ENCODE measurements around the gene FBXL3.

The FBXL3 gene

GRCh38 chr13:77026861-77027621 lies at the start of gene FBXL3:
FBXL3 (minus strand) TSS chr13:77027159; CDS start chr13:77021860, 5,299 bp downstream.
- peak; percentile 88 to 97 for DNase-seq

- DNase-seq, result no peak
Measured at GRCh38 chr13:77067519-77067918, 40.6 kb upstream of the FBXL3 start.

GRCh38 chr13:77065461-77066147 lies 38.6 kb upstream of the FBXL3 start:
- DNase-seq, result peak; percentile 40 to 51

- DNase-seq, result peak in 1 of 2 donors; percentile 31
Measured at GRCh38 chr13:77062097-77062496, 35.1 kb upstream of the FBXL3 start.

GRCh38 chr13:77061362-77061761 lies 34.4 kb upstream of the FBXL3 start:
- DNase-seq, result no peak

- DNase-seq, result no peak
Measured at GRCh38 chr13:77056886-77057285, 29.9 kb upstream of the FBXL3 start.

GRCh38 chr13:77056382-77056781 lies 29.4 kb upstream of the FBXL3 start:
- DNase-seq, result no peak

GRCh38 chr13:77055158-77055557 lies 28.2 kb upstream of the FBXL3 start:
- DNase-seq, result no peak

GRCh38 chr13:77053192-77053591 lies 26.2 kb upstream of the FBXL3 start:
- DNase-seq, result no peak

GRCh38 chr13:77048681-77049080 lies 21.7 kb upstream of the FBXL3 start:
- peak; percentile 64 to 90 for DNase-seq

- no peak for DNase-seq
Measured at GRCh38 chr13:77047649-77048343, 20.8 kb upstream of the FBXL3 start.

GRCh38 chr13:77042566-77043177 lies 15.7 kb upstream of the FBXL3 start:
- DNase-seq, result no peak

GRCh38 chr13:77040835-77041234 lies 13.9 kb upstream of the FBXL3 start:
- no peak for DNase-seq

- no peak for DNase-seq
Measured at GRCh38 chr13:77040076-77040475, 13.1 kb upstream of the FBXL3 start.

GRCh38 chr13:77038907-77039480 lies 12.0 kb upstream of the FBXL3 start:
- no peak for DNase-seq

GRCh38 chr13:77036279-77036678 lies 9.3 kb upstream of the FBXL3 start:
- no peak for DNase-seq

GRCh38 chr13:77034881-77035280 lies 7.9 kb upstream of the FBXL3 start:
- DNase-seq, result peak; percentile 39 to 67

- DNase-seq, result peak in 1 of 2 donors; percentile 41
Measured at GRCh38 chr13:77033717-77034302, 6.9 kb upstream of the FBXL3 start.

GRCh38 chr13:77031656-77032243 lies 4.8 kb upstream of the FBXL3 start:
- DNase-seq, result peak; percentile 26 to 48

GRCh38 chr13:77029436-77029835 lies 2.5 kb upstream of the FBXL3 start:
- no peak for DNase-seq

- peak; percentile 15 to 63 for DNase-seq
Measured at GRCh38 chr13:77028202-77028601, 1.2 kb upstream of the FBXL3 start.

GRCh38 chr13:77026255-77026860 lies 601 bp downstream of the FBXL3 start:
- DNase-seq, result peak; percentile 82 to 91

Data from inflammatory macrophage treated with lipopolysaccharide for 1 hour (primary cell).